DND-41 (cell line): ENCODE measurements around the gene MRTFA.

Source experiments
- ATAC-seq: fragments of 200-7000 bp; cut with Tn5 transposase; 3 replicates; pipeline ENCODE4 v1.9.1; 2021; ENCODE audit warnings: low read depth; ENCODE audit not compliant: insufficient read depth
- DNase-seq: peaks from one replicate; pipeline ENCODE4 v3.0.0-alpha.2; 2020
- H2AFZ ChIP-seq: 2 replicates; pipeline ENCODE4 v1.6.0; 2012; ENCODE audit warnings: low read depth, low read length
- H3K27ac ChIP-seq: 2 replicates; pipeline ENCODE4 v1.5.1; 2012; ENCODE audit warnings: low read length, inconsistent platforms
- H3K27me3 ChIP-seq: fragments of 200-600 bp; sonication (generic); 2 replicates; pipeline ENCODE4 v1.6.0; 2012; ENCODE audit warnings: low read length, mild to moderate bottlenecking, inconsistent platforms; ENCODE audit not compliant: insufficient read depth, poor library complexity
- H3K36me3 ChIP-seq: 2 replicates; pipeline ENCODE4 v1.5.1; 2012; ENCODE audit warnings: low read length, inconsistent platforms; ENCODE audit not compliant: insufficient read depth
- H3K4me1 ChIP-seq: 2 replicates; pipeline ENCODE4 v1.5.1; 2012; ENCODE audit warnings: mild to moderate bottlenecking, low read length; ENCODE audit not compliant: insufficient read depth
- H3K4me2 ChIP-seq: 2 replicates; pipeline ENCODE4 v1.6.0; 2012; ENCODE audit warnings: mild to moderate bottlenecking, moderate library complexity, low read length, inconsistent platforms; ENCODE audit not compliant: insufficient read depth
- H3K4me3 ChIP-seq, 2 experiments: fragments of 200-600 bp in 1 of 2; shearing (Covaris generic) in 1 of 2; 2 replicates each; pipeline ENCODE4 v1.5.1; 2012 to 2016; ENCODE audit warnings: inconsistent platforms in 2 of 2, low read length in 2 of 2, mild to moderate bottlenecking in 2 of 2, low read depth in 1 of 2, moderate library complexity in 1 of 2
- H3K79me2 ChIP-seq: 2 replicates; pipeline ENCODE4 v1.6.0; 2012; ENCODE audit warnings: low read length, inconsistent platforms; ENCODE audit not compliant: insufficient read depth
- H3K9ac ChIP-seq: 2 replicates; pipeline ENCODE4 v1.6.0; 2012; ENCODE audit warnings: low read depth, mild to moderate bottlenecking, inconsistent platforms, low read length, moderate library complexity
- H3K9me3 ChIP-seq: 2 replicates; pipeline ENCODE4 v1.5.1; 2012; ENCODE audit warnings: low read length, moderate library complexity, mild to moderate bottlenecking, inconsistent platforms; ENCODE audit not compliant: insufficient read depth, severe bottlenecking
- H4K20me1 ChIP-seq: 2 replicates; pipeline ENCODE4 v1.6.0; 2012; ENCODE audit warnings: low read length; ENCODE audit not compliant: insufficient read depth
- CTCF ChIP-seq: IDR thresholded peaks from 2 replicates; pipeline ENCODE4 v1.5.1; 2012; ENCODE audit warnings: borderline replicate concordance, low read length, moderate library complexity, mild to moderate bottlenecking; ENCODE audit not compliant: poor library complexity, severe bottlenecking; ENCODE audit errors: extremely low read depth
- EZH2 ChIP-seq: IDR thresholded peaks from 3 replicates; pipeline ENCODE4 v1.6.1; 2012; ENCODE audit warnings: borderline replicate concordance, low read depth, mild to moderate bottlenecking, moderate library complexity, low read length, inconsistent platforms; ENCODE audit not compliant: severe bottlenecking

Gene MRTFA

GRCh38 chr22:40645579-40646197 is 9.2 kb upstream of the MRTFA start:
- Histone ChIP-seq H3K4me1 (peaks cover 9% of the 10 kb centered on the region), H3K27ac (no peak overlapping the region), H4K20me1 (no peaks in the 10 kb centered on the region), H3K9me3 (no peaks in the 10 kb centered on the region), H3K9ac (0 out of 2 replicates have a peak overlapping the region, but pooled peaks have one; percentile 11), H3K27me3 (no peaks in the 10 kb centered on the region), H3K36me3 (no peaks in the 10 kb centered on the region), H3K4me2 (peak overlapping the region; percentile 53; the same call in 1 of the 2 replicates), H3K79me2 (no peaks in the 10 kb centered on the region), H3K4me3 (no peak overlapping the region), H2AFZ (peak overlapping the region; percentile 67)
- no peak for ATAC-seq
- TF ChIP-seq CTCF (no peak), EZH2 (no peak)
- DNase-seq: no peak

- no peak for DNase-seq
- no peaks in the 10 kb centered on the region for H3K9me3 ChIP-seq
- no peaks in the 10 kb centered on the region for H3K79me2 ChIP-seq
- TF ChIP-seq EZH2: no peak
- TF ChIP-seq CTCF: no peak
- H3K9ac ChIP-seq: no peak overlapping the region
- no peaks in the 10 kb centered on the region for H3K27me3 ChIP-seq
- no peak for ATAC-seq
- no peak overlapping the region for H3K4me2 ChIP-seq
- no peak overlapping the region for H2AFZ ChIP-seq
- no peak overlapping the region for H3K27ac ChIP-seq
- H3K36me3 ChIP-seq: no peaks in the 10 kb centered on the region
- H3K4me1 ChIP-seq: peaks cover 18% of the 10 kb centered on the region
- no peaks in the 10 kb centered on the region for H4K20me1 ChIP-seq
- no peak overlapping the region for H3K4me3 ChIP-seq
These were observed 5.8 kb upstream of the MRTFA start for GRCh38 chr22:40642316-40642715.

- no peak overlapping the region for H2AFZ ChIP-seq
- no peaks in the 10 kb centered on the region for H4K20me1 ChIP-seq
- H3K27ac ChIP-seq: no peak overlapping the region
- H3K9ac ChIP-seq: no peak overlapping the region
- peaks cover 16% of the 10 kb centered on the region for H3K4me1 ChIP-seq
- H3K4me2 ChIP-seq: no peak overlapping the region
- no peak for ATAC-seq
- no peaks in the 10 kb centered on the region for H3K27me3 ChIP-seq
- TF ChIP-seq CTCF (no peak), EZH2 (no peak)
- no peaks in the 10 kb centered on the region for H3K9me3 ChIP-seq
- H3K79me2 ChIP-seq: peaks cover 2% of the 10 kb centered on the region
- no peak for DNase-seq
- H3K36me3 ChIP-seq: no peaks in the 10 kb centered on the region; the same call in 1 of the 2 replicates
- no peak overlapping the region for H3K4me3 ChIP-seq
These were observed 4.8 kb upstream of the MRTFA start for GRCh38 chr22:40641269-40641668.

GRCh38 chr22:40638261-40638660 is 1.7 kb upstream of the MRTFA start:
- Histone ChIP-seq H3K4me2 (peak overlapping the region; percentile 88; the same call in 1 of the 2 replicates), H3K9me3 (no peaks in the 10 kb centered on the region), H3K36me3 (no peaks in the 10 kb centered on the region; the same call in 1 of the 2 replicates), H4K20me1 (peaks cover 22% of the 10 kb centered on the region; the same call in 1 of the 2 replicates), H3K27me3 (no peaks in the 10 kb centered on the region), H2AFZ (no peak overlapping the region), H3K79me2 (peaks cover 31% of the 10 kb centered on the region), H3K4me1 (peaks cover 33% of the 10 kb centered on the region), H3K9ac (no peak overlapping the region), H3K4me3 (no peak overlapping the region), H3K27ac (no peak overlapping the region)
- no peak for DNase-seq
- TF ChIP-seq EZH2 (no peak), CTCF (no peak)
- no peak for ATAC-seq
